HG03342 (cell line): ENCODE data around the gene LRRC71.

Experiments used
- ATAC-seq: cut with Tn5 transposase; IDR thresholded peaks from one replicate; pipeline ENCODE4 v1.9.1; 2021; ENCODE audit warnings: mild to moderate bottlenecking, moderate library complexity; ENCODE audit not compliant: unreplicated experiment

LRRC71 gene

DNA sequence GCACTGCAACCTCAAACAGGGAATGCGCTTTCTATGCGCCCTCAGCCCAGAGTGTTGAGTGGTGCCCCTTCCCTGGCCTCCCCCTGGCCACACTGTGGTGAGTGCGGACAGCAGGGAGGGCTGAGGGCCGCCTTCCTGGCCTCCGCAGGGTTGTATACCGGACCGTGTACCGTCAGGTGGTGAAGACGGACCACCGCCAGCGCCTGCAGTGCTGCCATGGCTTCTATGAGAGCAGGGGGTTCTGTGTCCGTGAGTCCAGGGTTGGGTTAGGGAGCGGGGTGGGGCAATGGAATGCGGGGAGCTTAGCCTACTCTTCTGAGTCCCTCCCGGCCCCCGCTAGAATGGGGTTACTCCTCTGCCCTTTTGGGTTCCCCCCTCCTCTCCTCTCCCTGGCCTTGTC is 15.3 kb upstream of the LRRC71 start:
- ATAC-seq, result no peak

DNA sequence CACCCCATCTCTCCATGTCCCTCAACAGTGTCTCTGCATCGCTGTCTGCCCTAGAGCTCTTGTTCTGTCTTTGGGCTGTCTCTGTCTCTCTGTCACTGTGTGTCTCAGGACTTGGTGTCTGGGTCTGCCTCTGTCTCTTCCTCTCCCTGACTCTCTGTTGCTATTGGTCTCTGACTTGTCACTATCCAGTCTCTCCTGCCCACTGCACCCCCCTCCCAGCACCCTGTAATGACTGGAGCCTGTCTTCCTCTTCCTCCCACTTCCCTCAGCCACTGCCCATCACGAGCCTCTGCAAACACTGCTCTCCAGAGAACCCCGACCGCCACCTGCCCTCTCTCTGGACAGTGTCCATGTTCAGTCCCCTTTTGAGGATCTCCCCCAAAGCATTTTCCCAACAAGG is 14.8 kb upstream of the LRRC71 start:
- ATAC-seq, result no peak

DNA sequence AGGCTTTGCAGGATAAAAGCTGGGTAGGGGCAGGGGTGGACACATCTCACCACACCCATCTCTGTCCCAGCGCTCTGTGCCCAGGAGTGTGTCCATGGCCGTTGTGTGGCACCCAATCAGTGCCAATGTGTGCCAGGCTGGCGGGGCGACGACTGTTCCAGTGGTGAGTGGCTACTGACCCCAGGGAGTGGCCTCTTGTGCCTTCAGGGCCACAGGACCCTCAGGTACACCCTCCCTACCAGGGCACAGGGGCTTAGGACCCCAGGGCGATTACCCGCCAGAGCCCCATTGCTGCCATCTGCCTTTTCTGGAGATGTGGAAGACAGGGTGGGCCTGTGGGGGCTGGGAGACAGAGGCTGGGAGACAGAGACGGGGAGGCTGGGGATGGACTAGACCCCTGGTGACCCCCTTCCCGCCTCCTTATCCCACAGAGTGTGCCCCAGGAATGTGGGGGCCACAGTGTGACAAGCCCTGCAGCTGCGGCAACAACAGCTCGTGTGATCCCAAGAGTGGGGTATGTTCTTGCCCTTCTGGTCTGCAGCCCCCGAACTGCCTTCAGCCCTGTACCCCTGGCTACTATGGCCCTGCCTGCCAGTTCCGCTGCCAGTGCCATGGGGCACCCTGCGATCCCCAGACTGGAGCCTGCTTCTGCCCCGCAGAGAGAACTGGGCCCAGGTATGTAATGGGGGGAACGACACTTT is 14.1 kb upstream of the LRRC71 start:
- no peak for ATAC-seq

DNA sequence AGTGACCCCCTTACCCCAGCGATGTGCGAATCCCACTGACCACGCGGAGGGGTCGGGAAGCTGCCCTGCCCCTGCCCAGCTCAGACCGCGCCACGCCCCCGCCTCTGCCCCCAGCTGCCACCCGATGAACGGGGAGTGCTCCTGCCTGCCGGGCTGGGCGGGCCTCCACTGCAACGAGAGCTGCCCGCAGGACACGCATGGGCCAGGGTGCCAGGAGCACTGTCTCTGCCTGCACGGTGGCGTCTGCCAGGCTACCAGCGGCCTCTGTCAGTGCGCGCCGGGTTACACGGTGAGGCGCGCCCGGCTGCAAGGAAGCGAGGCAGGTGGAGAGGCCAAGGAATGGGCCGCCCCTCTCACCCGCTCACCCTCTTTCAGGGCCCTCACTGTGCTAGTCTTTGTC is 11.9 kb upstream of the LRRC71 start:
- no peak for ATAC-seq

DNA sequence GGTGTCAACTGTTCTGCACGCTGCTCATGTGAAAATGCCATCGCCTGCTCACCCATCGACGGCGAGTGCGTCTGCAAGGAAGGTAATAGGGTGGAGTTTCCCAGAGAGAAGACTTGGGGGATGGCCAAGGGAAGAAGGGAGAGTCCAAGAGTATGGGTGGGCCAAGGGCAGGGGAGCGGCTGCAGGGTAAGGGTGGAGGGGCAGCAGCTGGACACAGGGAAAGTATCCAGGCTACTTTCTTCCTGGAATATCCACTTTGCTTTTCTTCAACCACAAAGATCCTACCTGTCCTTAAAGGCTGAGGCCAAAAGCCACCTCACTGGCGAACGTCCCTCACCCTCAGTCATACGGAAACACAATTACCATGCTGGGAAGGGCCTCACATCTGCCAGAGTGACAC is 11.5 kb upstream of the LRRC71 start:
- no peak for ATAC-seq

DNA sequence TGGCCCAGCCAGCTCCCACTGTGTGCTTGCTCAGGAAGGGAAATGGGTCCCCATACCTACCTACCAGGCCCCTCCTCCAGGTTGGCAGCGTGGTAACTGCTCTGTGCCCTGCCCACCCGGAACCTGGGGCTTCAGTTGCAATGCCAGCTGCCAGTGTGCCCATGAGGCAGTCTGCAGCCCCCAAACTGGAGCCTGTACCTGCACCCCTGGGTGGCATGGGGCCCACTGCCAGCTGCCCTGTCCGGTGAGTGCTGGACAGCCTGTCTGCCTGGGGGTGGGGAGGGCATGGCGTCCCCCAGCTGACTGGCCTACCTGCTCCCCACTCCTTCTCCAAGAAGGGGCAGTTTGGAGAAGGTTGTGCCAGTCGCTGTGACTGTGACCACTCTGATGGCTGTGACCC is 10.8 kb upstream of the LRRC71 start:
- ATAC-seq, result no peak

DNA sequence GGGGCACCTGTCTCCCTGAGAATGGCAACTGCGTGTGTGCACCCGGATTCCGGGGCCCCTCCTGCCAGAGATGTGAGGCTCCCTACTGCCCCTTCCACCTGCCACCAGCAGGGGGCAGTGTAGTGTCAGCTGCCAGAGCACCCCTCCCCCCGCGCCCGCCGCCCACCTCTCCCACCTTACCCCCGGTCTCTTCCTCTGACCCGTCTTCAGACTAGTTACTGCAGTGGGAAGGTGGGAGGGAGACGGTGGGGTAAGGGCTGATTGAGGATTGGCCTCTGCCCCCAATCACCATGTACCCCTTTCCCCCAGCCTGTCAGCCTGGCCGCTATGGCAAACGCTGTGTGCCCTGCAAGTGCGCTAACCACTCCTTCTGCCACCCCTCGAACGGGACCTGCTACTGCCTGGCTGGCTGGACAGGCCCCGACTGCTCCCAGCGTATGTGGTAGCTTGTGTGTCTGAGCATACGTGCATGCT is 10.1 kb upstream of the LRRC71 start:
- ATAC-seq, result no peak

DNA sequence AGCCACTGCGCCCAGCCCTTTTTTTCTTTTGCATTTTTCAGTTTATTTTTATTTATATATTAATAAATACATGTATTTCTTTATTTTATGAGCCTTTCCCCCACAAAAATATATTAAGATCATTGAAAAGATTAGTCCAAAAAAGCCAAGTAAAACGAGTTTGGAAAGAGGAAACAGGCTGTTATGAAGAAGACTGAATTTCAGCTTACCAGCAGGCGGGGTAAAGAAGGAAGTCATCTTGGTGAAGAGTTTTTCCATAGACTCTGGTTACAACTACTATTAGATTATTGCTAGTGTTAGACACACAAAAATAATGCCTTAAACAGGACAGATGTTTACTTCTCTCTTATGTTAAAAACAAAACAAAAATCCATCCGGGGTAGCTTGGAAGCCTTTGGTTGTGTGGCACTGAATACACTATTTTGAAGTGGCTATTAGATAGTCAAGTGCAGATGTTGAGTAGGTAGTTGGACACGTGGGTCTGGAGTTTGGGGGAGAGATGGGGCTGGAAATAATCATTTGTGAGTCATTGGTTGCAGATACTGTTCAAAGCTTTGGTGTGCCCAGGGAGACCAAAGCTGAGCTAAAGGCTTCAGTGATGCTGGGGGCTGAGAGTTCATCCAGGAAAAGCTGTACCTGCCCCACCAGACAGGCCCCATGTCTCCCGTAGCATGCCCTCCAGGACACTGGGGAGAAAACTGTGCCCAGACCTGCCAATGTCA is 8.7 kb upstream of the LRRC71 start:
- no peak for ATAC-seq

DNA sequence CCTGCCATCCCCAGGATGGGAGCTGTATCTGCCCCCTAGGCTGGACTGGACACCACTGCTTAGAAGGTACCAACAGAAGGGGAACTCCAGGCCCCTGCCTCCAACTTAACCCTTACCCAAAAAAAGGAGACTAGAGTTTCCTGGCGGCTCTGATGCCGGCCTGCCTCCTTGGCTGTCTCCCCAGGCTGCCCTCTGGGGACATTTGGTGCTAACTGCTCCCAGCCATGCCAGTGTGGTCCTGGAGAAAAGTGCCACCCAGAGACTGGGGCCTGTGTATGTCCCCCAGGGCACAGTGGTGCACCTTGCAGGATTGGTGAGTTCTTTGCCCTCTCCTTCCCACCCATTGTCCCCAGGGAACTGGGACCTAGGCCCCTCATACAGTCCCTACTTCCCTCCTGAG is 8.1 kb upstream of the LRRC71 start:
- ATAC-seq, result no peak

DNA sequence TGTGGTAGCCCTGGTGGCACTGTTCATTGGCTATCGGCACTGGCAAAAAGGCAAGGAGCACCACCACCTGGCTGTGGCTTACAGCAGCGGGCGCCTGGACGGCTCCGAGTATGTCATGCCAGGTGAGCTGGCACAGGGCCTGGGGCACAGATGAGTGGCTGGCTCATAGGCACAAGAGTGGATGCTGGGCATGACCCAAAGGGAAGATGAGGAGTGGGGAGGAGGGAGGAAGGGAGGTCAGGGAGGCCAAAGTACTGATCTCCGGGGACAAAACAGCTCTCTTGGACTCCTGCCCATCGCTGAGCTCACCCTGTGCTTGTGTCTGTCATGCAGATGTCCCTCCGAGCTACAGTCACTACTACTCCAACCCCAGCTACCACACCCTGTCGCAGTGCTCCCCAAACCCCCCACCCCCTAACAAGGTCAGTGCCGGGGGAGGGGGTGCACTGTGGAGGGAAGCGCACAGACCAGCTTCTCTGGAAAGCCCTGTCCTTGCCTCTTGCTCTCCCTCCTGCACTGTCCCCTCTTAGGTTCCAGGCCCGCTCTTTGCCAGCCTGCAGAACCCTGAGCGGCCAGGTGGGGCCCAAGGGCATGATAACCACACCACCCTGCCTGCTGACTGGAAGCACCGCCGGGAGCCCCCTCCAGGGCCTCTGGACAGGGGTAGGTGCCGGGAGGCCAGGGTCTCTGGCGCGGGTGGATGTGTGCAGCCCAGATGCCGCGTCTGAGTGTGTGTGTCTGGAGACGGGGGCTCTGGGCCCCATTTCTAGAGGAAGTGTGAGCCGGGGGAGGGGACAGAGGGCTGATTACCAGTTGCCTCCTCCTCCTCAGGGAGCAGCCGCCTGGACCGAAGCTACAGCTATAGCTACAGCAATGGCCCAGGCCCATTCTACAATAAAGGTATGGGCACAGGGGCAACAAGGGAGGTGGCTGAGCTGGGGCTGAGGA is 7.3 kb upstream of the LRRC71 start:
- no peak for ATAC-seq

DNA sequence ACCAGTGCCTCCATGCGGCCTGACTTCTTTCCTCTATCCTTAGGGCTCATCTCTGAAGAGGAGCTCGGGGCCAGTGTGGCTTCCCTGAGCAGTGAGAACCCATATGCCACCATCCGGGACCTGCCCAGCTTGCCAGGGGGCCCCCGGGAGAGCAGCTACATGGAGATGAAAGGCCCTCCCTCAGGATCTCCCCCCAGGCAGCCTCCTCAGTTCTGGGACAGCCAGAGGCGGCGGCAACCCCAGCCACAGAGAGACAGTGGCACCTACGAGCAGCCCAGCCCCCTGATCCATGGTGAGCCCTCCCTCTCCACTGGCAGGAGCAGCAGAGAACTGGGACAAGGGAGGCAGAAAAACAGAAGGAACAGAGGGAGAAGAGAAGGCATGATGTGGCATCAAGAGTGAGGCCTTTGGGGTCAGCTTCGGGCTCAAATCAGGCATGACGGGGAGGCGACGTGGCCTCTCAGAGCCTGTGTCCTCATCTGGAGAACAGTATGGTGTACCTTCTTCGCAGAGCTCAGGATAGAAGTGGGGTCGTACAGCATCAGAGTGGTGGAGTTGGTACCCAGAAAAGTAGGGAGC is 6.5 kb upstream of the LRRC71 start:
- ATAC-seq, result no peak

DNA sequence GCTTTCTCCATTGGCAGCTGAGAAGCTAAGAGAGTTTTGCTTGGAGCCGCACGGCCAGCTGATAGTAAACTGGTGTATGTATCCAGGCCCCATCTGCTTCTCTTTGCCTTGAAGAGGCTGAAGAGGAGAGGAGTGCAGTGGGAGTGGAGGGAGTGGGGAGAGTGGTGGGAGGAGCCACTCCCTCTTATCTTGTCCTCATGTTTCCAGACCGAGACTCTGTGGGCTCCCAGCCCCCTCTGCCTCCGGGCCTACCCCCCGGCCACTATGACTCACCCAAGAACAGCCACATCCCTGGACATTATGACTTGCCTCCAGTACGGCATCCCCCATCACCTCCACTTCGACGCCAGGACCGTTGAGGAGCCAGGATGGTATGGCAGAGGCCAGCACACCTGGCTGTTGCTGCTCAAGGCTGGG is 6.0 kb upstream of the LRRC71 start:
- no peak for ATAC-seq

DNA sequence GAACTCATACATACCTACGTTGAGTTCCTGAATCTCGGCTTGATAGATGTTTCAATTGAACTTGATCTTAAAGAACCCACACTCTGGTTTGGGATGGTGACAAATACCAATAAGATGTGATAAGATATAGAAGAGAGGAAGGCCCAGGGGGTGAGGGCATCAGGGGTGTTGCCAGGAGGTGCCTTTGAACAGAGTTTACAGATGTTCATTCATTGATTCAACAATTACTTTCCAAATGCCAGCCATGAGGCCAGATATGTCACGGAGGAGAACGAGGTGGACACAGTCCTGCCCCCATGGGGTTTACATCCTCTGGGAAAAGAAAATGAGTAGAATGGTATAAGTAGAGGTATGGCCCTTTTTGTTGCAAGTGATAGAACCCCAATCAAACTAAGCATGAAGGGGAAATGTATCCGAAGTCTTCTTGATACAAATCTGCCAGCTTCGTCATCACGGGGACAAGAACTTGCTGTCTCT is 659 bp downstream of the LRRC71 start:
- ATAC-seq, result no peak

DNA sequence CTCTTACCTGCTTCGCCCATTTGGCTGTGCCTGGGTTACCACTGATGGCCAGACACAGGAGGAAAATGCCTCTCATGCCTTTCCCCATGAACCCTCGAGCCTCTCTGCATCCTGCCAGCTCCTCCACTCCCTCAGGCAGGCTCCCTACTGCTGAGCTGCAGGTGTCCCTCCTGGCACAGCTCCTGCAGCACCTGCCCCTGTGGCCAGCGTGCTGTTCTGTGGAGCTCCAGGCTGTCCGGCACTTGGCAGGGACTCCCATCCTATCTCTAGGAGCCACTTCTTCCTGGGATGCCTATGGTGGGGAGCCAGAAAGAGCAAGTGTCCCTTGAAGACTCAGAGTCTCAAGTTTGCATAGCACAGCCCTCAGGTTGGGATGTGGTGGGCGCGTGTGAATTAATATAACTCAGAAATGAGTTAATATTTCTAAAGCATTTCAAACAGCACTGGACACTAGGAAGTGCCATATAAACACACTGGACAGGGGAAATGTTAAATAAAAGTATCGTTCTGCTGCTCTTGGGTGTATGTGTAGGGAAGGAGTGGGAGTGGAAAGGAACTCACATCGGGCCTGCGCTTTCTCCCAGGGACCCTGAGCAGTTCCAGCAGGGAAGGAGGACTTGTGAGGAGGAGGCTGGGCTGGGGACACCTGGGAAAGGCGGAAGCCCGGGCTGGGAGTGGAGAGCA is 2.7 kb downstream of the LRRC71 start:
- no peak for ATAC-seq

DNA sequence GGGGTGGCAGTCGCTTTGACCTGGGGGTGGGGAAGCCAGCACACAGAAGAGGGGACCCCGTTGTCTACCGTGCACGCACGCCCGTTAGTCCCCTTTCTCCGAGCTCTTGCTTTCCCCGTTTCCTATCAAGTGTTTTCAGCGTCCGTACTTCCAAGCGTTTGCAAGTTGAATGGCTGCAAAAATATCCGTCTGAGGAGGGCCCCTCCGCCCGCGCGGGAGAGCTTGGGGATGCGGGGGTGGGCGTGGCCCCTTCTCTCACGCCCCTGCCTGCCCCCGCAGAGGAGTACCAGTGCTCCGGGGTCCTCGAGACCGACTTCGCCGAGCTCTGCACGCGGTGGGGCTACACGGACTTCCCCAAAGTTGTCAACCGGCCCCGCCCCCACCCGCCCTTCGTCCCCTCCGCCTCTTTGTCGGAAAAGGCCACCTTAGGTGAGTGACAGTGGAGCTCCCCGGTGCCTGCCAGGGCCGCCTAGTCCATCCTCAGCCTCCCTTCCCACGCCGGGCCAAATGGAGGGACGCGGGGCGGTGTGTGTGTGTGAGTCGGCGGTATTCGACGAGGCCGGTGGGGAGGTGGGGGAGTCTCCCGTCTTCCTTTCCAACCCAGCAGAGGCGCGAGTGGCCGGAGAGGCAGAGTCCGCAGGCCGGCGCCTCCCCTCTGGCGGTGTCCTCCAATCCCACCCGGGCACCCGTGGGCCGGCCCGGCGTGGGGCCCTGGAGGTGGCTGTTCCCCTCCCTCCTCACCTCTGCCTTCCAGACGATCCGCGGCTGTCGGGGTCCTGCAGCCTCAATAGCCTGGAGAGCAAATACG is 3.4 kb downstream of the LRRC71 start:
- ATAC-seq, result no peak

DNA sequence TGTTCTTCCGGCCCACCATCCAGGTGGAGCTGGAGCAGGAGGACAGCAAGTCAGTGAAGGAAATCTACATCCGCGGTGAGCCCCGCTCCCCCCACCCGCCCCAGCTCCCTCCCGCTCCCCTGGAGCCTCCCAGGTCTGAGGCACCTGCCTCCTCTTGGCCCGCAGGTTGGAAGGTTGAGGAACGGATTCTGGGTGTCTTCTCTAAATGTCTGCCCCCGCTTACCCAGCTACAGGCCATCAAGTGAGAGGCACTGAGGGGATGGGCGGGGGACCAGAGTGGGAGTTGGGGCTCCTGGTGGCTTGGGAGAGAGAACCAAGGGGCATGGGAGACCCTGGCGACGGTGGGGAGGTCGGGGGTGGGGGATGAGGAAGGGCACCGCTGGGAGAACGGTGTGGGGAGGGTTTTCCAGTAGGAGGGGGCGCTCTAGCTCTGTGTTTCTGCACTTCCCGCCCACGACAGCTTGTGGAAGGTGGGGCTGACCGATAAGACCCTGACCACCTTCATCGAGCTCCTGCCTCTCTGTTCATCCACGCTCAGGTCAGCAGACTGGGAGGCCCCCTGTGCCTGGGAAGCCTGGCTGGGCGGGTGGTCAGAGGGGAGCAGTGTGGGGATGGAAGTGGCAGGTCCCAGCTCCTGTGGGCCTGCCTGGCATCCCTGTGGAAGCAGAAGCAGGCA is 4.2 kb downstream of the LRRC71 start:
- no peak for ATAC-seq

DNA sequence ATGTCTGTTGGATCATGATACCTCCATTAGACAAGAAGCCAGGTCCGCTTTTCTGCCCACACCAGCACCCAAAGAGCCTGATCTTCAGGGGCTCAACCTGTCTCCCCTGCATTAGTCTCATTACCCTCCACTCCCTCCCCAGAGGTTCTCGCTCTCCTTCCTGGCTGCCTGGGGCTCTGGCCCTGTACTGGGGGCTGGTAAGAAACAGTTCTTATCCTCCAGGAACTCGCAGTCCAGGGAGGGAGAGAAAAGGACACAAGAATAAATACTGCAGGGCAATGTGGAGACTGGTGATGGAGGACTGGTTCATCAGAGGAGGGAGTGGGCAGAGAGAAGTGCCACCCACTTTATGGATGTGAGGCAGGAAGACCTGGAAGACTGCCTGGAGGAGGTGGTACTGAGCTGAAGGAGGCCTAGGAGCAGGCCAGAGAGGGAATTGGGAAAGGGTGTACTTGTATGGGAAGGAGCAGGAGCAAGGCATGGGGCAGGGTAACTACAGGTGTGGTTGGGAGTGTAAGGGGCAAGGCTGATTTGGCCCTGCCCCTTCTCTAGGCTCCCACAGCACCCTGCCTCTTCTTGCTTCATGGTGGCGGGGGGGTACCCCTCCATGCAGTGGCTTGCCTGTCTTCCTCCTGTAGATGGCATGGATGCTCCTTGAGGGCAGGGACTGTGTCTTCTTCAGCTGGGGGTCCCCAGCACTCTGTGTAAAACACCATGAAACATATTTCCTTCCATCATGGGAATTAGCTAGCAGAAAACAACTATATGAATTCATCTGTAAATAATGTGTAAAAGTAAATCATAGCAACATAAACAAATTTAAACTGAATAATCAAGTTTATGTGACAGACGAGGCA is 5.0 kb downstream of the LRRC71 start:
- no peak for ATAC-seq

DNA sequence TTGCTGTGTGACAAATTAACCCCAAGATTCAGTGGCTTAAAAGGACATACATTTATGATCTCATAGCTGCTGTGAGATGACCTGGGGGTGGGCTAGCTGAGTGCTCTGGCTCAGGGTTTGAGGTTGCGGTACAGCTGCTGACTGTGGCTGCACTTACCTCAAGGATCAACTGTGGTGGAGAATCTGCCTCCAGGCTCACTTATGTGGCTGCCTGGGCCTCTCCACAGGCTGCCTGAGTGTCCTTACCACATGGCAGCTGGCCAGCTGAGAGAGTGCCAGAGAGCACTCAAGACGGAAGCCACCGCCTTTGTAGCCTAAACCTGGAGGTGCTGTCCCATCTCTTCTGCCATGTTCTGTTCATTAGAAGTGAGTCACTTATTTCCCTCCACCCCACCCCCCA is 5.7 kb downstream of the LRRC71 start:
- ATAC-seq, result no peak
